BLaER1 treated with 17β-estradiol and CSF1 and Interleukin-3, amounts not matched to agents 10 nM and 100 nM (cell line): ENCODE data around the gene GIGYF1.
A peak's percentile ranks its signal among the peaks of the same experiment; 100 is the strongest.

ENCODE experiments used
- H3K27ac ChIP-seq, 11 experiments: shearing (Covaris generic); formaldehyde crosslinking; 2 replicates each; pipeline ENCODE4 v1.8.1; 2022
- H3K27me3 ChIP-seq, 11 experiments: shearing (Covaris generic); formaldehyde crosslinking; 2 replicates each; pipeline ENCODE4 v1.8.1; 2022
- H3K36me3 ChIP-seq, 11 experiments: shearing (Covaris generic); formaldehyde crosslinking; 2 replicates each; pipeline ENCODE4 v1.8.1; 2022
- H3K4me1 ChIP-seq, 10 experiments: shearing (Covaris generic); formaldehyde crosslinking; 2 replicates each; pipeline ENCODE4 v1.8.1; 2022
- H3K4me2 ChIP-seq, 11 experiments: shearing (Covaris generic); formaldehyde crosslinking; 2 replicates each; pipeline ENCODE4 v1.8.1; 2022
- H3K4me3 ChIP-seq, 10 experiments: shearing (Covaris generic); formaldehyde crosslinking; 2 replicates each; pipeline ENCODE4 v1.8.1; 2022
- H3K9ac ChIP-seq, 11 experiments: shearing (Covaris generic); formaldehyde crosslinking; 2 replicates each; pipeline ENCODE4 v1.8.1; 2022
- H3K9me3 ChIP-seq, 11 experiments: shearing (Covaris generic); formaldehyde crosslinking; replicated peaks in 1 of 11; 2 replicates each; pipeline ENCODE4 v1.8.1; 2022
- H4K20me1 ChIP-seq, 11 experiments: shearing (Covaris generic); formaldehyde crosslinking; 2 replicates each; pipeline ENCODE4 v1.8.1; 2022
- Cebpa-rat ChIP-seq, 11 experiments: shearing (Covaris generic); IDR thresholded peaks; 2 replicates each; pipeline ENCODE4 v1.8.1; 2022

Gene GIGYF1

DNA sequence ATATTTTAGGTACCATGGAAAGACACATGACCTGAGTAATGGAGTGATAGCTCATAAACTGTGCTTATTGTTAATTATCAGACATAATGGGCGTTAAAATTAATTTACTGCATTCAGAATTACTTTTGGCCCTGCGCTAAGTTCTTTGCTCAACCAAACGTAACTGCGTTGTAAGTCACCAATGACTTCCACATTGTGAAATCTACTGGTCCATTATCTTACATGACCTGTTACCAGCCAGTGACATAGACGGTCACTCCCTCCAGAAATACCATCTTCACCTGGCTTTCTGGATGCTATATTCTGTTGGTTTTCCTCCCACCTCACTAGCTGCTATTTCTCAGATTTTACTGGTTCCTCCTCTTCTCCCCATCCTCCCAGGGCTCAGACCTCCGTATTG, 5.0 kb upstream of the GIGYF1 start:
- peak overlapping the region in 4 of 11 experiments; percentile 4 to 46 (median 42); a peak in 2 of 22 replicates for H3K4me2 ChIP-seq
- no peaks in the 10 kb centered on the region for H3K36me3 ChIP-seq
- no peaks in the 10 kb centered on the region for H3K9me3 ChIP-seq
- no peak for TF ChIP-seq Cebpa-rat (IDR thresholded peaks at IDR 0.05)
- no peaks in the 10 kb centered on the region for H3K27me3 ChIP-seq
- no peak overlapping the region for H3K9ac ChIP-seq
- H3K27ac ChIP-seq = no peak overlapping the region
- no peak overlapping the region for H3K4me3 ChIP-seq
- peaks cover 9 to 30% (median 17%) of the 10 kb centered on the region in 10 experiments; a peak in 19 of 20 replicates for H3K4me1 ChIP-seq
- no peaks in the 10 kb centered on the region for H4K20me1 ChIP-seq

- Histone ChIP-seq H3K4me3 (no peak overlapping the region), H4K20me1 (peaks cover 20 to 27% (median 25%) of the 10 kb centered on the region in 11 experiments), H3K9ac (no peak overlapping the region), H3K27ac (no peak overlapping the region), H3K36me3 (peaks cover 0 to 2% (median 0%) of the 10 kb centered on the region in 11 experiments; a peak in 6 of 22 replicates), H3K27me3 (no peaks in the 10 kb centered on the region), H3K4me1 (peaks cover 24 to 46% (median 34%) of the 10 kb centered on the region in 10 experiments), H3K4me2 (no peak overlapping the region), H3K9me3 (no peaks in the 10 kb centered on the region)
- no peak for TF ChIP-seq Cebpa-rat (IDR thresholded peaks at IDR 0.05)
These were observed 2.1 kb upstream of the GIGYF1 start for GRCh38 chr7:100696123-100696521.

GRCh38 chr7:100693312-100694097, 545 bp downstream of the GIGYF1 start:
- Histone ChIP-seq H3K4me1 (peaks cover 46 to 59% (median 53%) of the 10 kb centered on the region in 10 experiments), H3K4me2 (peak overlapping the region; percentile 95 to 99 (median 98)), H4K20me1 (peaks cover 46 to 53% (median 51%) of the 10 kb centered on the region in 11 experiments), H3K27ac (peak overlapping the region; percentile 88 to 96 (median 95)), H3K4me3 (peak overlapping the region; percentile 91 to 99 (median 98)), H3K9ac (peak overlapping the region; percentile 96 to 99 (median 97)), H3K9me3 (no peaks in the 10 kb centered on the region), H3K36me3 (peaks cover 3 to 20% (median 7%) of the 10 kb centered on the region in 11 experiments; a peak in 15 of 22 replicates), H3K27me3 (no peaks in the 10 kb centered on the region)
- no peak for TF ChIP-seq Cebpa-rat (IDR thresholded peaks at IDR 0.05)

DNA sequence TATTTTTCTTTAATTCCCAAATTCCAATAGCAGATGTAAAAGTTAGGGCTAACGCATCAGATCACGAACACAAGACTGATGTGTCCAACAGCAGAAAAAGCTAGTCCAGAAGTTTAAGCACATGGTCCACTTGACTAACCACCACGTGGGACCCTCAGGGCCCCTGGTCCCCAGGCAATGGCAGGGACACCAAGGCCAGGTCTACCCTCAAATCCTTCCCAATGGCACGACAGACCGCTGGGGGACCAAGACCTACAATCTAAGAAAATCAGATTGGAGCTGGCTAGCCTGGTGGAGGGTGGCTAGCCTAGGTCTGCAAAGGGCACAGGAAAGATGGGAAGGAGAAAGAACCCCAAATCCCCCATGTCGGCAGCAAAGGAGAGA, 1.5 kb downstream of the GIGYF1 start:
- TF ChIP-seq Cebpa-rat (IDR thresholded peaks at IDR 0.05) = no peak
- Histone ChIP-seq H3K27me3 (no peaks in the 10 kb centered on the region), H3K4me3 (peak overlapping the region; percentile 91 to 99 (median 98)), H3K4me1 (peaks cover 48 to 69% (median 59%) of the 10 kb centered on the region in 10 experiments), H3K9ac (peak overlapping the region; percentile 96 to 99 (median 97)), H3K27ac (peak overlapping the region in 10 of 11 experiments; percentile 90 to 96 (median 95); a peak in 19 of 22 replicates), H3K9me3 (no peaks in the 10 kb centered on the region), H3K36me3 (peaks cover 10 to 30% (median 16%) of the 10 kb centered on the region in 11 experiments; a peak in 18 of 22 replicates), H4K20me1 (peaks cover 55 to 62% (median 60%) of the 10 kb centered on the region in 11 experiments), H3K4me2 (peak overlapping the region; percentile 95 to 99 (median 98))

DNA sequence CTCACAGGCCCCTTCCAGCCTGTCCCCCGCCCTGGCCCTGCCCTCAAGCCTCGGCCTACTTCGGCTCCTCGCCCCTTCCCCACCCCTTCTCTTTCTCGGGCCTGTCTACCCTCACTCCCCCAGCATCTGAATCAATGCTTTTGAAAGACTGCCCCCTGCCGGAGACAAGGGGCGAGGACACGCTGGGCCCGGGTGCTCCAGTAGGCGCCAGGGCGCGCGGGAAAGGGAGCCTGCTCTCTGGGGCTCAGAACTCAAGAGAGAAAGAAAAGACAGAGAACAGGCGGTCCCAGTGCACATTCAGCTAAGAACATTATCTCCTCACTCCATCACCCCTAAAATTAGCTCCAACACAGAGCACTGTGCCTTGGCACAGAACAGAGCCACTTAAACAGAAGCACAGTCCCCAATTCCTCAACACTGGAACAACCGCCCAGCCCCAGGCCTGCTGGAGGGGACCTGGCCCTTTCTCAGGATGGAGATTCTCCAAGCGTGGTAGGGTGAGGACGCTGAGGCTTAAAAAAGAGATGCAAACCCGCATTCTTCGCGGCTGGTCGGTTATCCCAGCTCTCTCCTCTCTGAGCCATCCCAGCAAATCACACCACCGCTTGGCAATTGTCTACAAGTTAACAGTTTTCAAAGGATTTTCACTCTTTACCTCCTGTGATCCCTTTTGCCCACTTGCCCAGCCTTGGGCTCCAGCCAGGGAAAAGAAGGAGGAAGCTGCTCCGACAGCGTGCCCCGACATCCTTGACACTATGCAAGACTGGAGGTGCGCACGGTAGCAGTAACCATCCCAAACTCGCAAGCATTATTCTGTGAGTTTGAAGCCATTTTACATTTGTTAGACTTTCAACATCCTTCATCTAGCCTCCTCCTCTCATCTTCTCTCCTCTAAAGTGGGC, 2.1 kb downstream of the GIGYF1 start:
- H4K20me1 ChIP-seq = peaks cover 59 to 69% (median 66%) of the 10 kb centered on the region in 11 experiments
- H3K27me3 ChIP-seq = no peaks in the 10 kb centered on the region
- peak overlapping the region; percentile 95 to 99 (median 98) for H3K4me2 ChIP-seq
- peaks cover 48 to 69% (median 59%) of the 10 kb centered on the region in 10 experiments for H3K4me1 ChIP-seq
- peak overlapping the region in 8 of 11 experiments; percentile 92 to 96 (median 95); a peak in 14 of 22 replicates for H3K27ac ChIP-seq
- H3K36me3 ChIP-seq = peaks cover 16 to 36% (median 23%) of the 10 kb centered on the region in 11 experiments
- H3K9me3 ChIP-seq = no peaks in the 10 kb centered on the region
- TF ChIP-seq Cebpa-rat (IDR thresholded peaks at IDR 0.05) = no peak
- peak overlapping the region; percentile 96 to 99 (median 97) for H3K9ac ChIP-seq
- peak overlapping the region; percentile 91 to 99 (median 98) for H3K4me3 ChIP-seq

GRCh38 chr7:100689230-100690135, 4.6 kb downstream of the GIGYF1 start:
- Histone ChIP-seq H3K9me3 (no peaks in the 10 kb centered on the region), H3K27me3 (no peaks in the 10 kb centered on the region), H3K4me2 (peak overlapping the region; percentile 85 to 99 (median 98)), H3K36me3 (peaks cover 41 to 61% (median 47%) of the 10 kb centered on the region in 11 experiments), H3K27ac (peak overlapping the region in 9 of 11 experiments; percentile 23 to 67 (median 42); a peak in 15 of 22 replicates), H4K20me1 (peaks cover 81 to 92% (median 88%) of the 10 kb centered on the region in 11 experiments), H3K9ac (peak overlapping the region; percentile 10 to 70 (median 56); a peak in 19 of 22 replicates), H3K4me1 (peaks cover 47 to 55% (median 52%) of the 10 kb centered on the region in 10 experiments), H3K4me3 (peak overlapping the region in 3 of 10 experiments; percentile 3 to 11 (median 8); a peak in 1 of 20 replicates)
- no peak for TF ChIP-seq Cebpa-rat (IDR thresholded peaks at IDR 0.05)

DNA sequence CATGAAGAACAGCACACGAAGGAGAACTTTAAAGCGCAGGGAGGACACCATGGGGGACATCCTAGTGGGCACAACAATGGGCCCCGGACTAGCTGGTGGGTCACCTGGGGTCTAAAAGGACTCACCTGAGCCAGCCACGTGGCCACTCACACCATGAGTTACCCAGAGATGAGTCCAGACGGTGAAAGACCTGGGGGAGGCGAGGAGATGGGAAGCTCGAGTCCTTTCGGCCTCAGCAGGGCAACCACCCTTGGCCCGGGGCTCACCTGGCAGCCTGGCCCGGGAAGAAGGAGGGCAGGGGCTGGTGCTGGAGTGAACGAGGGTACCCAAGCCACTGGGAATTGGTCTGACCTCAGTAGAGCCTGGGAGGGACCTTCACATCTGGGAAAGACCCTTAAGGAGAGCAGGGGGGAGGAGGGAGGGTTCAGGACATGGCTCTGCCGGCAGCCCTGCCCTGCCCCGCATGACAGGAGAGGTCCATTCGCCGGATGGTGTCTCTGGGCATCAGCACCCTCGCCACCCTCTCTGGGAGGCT, 5.7 kb downstream of the GIGYF1 start:
- H3K9ac ChIP-seq = peak overlapping the region; percentile 10 to 70 (median 56); a peak in 17 of 22 replicates
- H3K4me2 ChIP-seq = peak overlapping the region in 10 of 11 experiments; percentile 85 to 99 (median 98); a peak in 20 of 22 replicates
- peaks cover 87 to 100% (median 95%) of the 10 kb centered on the region in 11 experiments for H4K20me1 ChIP-seq
- no peaks in the 10 kb centered on the region for H3K9me3 ChIP-seq
- H3K27me3 ChIP-seq = no peaks in the 10 kb centered on the region
- no peak for TF ChIP-seq Cebpa-rat (IDR thresholded peaks at IDR 0.05)
- 0 out of 20 replicates have a peak overlapping the region, but pooled peaks of 1 of the 10 experiments have one; percentile 22 for H3K4me3 ChIP-seq
- peaks cover 47 to 55% (median 51%) of the 10 kb centered on the region in 10 experiments for H3K4me1 ChIP-seq
- H3K36me3 ChIP-seq = peaks cover 52 to 71% (median 58%) of the 10 kb centered on the region in 11 experiments
- H3K27ac ChIP-seq = peak overlapping the region in 9 of 11 experiments; percentile 3 to 67 (median 42); a peak in 15 of 22 replicates
